SKM-1 treated with dmso at 0.1 percent for 144 hours (cell line): ENCODE results near the gene GDPD4.

ENCODE experiments used
- DNase-seq: peaks from one replicate; lab custom pipeline; 2025; ENCODE audit not compliant: unreplicated experiment; lab: John Stamatoyannopoulos, UW

Gene GDPD4

GRCh38 chr11:77176996-77177395 is 124.5 kb downstream of the GDPD4 start:
- no peak for DNase-seq

DNA sequence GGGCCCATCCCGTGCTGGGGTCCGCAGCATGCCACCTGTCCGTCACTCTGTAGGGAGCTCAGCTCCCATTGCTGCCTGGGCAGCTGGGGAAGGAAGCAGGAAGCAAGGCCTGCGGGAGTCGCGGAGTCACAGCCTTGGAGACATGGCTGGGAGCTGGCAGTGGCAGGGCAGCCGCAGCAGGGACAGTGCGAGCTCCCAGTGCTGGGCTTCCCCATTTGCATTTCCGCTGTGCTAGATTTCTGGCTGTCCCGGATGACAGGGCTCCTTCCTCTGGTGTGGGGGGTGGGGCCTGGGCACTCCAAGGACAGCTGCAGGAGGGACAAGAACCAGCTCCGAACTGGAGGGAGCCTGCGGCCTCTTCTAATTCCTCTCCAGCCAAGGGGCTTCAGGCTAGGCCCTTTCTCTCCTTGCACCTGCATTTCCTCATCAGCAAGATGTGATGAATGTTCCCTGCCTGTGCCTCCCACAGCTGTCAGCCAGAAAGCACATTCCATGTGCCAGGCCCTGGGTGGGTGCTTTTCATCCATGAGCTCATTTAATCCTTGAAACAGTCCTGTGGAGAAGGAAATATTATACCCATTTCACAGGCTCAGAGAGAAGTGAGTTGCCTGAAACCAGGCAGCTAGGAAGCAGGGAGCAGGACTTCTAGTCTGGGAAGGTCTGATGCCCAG is 125.5 kb downstream of the GDPD4 start:
- peak; percentile 65 for DNase-seq

- DNase-seq, result no peak
Observed at GRCh38 chr11:77175021-77175842, 126.3 kb downstream of the GDPD4 start.

DNA sequence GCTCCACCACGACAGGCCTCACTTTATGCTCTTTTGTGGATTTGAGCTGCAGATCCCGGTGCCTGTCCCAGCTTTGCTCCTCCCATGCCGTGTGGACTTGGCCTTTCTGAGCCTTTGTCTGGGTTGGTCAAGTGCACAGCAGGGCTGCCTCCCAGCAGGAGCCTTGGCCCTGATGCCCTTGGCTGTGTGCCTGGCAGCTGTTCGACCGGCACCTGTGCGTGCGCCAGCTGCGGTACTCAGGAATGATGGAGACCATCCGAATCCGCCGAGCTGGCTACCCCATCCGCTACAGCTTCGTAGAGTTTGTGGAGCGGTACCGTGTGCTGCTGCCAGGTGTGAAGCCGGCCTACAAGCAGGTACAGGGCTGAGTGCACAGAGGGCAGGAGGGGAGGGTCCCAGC is 126.9 kb downstream of the GDPD4 start:
- no peak for DNase-seq

DNA sequence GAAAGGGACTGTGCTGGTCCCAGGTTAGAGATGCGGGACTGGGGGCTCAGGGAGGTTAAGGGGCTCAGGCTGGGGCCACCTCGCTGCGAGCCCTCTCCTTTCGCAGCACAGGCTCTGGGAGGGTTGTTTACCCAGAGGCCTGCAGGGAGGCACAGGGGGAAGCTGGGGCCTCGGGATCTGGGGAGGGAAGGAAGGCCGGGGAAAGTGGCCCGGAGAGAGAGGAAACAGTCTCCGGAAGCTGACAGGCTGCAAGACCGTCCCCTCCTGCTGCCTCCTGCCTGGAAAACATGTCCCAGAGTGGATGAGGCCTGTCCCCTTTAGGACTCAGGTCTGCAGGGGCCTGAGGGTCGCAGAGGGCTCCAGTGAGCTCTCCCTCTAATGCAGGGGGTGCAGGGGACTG is 128.0 kb downstream of the GDPD4 start:
- no peak for DNase-seq

DNA sequence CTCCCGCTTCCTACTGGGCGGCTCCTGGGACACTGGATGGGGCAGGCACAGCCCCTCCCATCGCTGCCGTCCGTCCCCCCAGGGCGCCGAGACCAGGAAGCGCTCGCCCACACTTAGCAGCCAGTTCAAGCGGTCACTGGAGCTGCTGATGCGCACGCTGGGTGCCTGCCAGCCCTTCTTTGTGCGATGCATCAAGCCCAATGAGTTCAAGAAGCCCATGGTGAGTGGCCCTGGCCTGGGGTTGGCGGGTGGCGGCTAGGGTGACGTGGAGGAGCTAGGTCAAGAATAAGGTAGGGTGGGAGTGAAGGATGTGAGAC is 128.9 kb downstream of the GDPD4 start:
- DNase-seq, result no peak

GRCh38 chr11:77171885-77172665 is 129.4 kb downstream of the GDPD4 start:
- DNase-seq, result no peak

- DNase-seq, result no peak
Observed at GRCh38 chr11:77171254-77171653, 130.2 kb downstream of the GDPD4 start.

DNA sequence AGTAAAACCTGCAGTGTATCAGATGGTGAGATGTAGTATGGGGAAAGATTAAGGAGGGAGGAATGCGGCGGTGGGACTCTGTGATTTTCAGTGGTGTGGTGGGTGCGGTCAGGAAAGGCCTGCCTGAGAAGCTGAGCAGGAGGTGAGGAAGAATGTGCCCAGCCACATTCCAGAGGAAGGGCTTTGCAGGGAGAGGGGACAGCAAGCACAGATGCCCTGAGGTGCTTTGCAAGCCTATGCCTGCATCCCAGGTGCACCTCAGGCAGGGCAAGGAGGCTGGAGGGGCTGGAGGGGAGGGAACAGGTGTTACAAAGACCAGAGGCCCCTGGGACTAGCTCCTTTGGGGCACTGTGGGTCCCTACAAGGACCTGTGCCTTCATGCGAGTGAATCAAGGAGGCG is 131.4 kb downstream of the GDPD4 start:
- DNase-seq, result no peak

DNA sequence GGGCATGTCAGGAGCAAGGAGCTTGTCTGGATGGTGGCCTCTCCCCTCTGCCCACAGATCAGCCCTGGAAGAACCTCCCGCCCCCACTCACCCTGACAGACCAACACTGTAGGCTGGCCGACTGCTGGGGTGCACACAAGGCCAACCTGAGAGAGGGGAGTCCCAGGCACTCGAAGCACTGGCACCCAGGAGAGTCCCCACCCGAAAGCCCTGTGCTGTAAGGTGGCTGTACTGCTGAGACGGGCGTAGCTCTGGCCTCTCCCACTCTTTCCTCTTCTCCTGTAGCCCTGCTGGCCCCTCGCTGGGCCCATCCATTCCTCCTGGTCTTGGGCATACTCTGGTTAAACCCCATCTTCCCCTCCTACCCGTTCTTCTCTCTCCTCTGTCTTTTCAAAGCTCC is 133.7 kb downstream of the GDPD4 start:
- DNase-seq, result no peak

GRCh38 chr11:77167111-77167626 is 134.3 kb downstream of the GDPD4 start:
- no peak for DNase-seq
